Mammary epithelial cell (primary cell): ENCODE measurements around the gene AQP2.

Experiments used
- CTCF ChIP-seq, 2 donors: IDR thresholded peaks in 1 of 2; conservative IDR thresholded peaks in 1 of 2; 2 replicates each; pipeline ENCODE4 v1.5.1; 2011 to 2012; ENCODE audit warnings: inconsistent platforms in 2 of 2, low read length in 2 of 2, mild to moderate bottlenecking in 2 of 2, control low read depth in 1 of 2, low read depth in 1 of 2; ENCODE audit not compliant: insufficient read depth in 1 of 2; ENCODE audit errors: extremely low read depth in 1 of 2
- EZH2 ChIP-seq: IDR thresholded peaks from 2 replicates; pipeline ENCODE4 v1.6.1; 2012; ENCODE audit warnings: low read length, inconsistent platforms, borderline replicate concordance

- TF ChIP-seq CTCF (conservative IDR thresholded peaks at IDR 0.05 in 1 of 2, IDR thresholded peaks at IDR 0.05 in 1 of 2; ENCODE audit: extremely low read depth in 1 of 2, insufficient read depth in 1 of 2, low read depth in 1 of 2, low read length in 2 of 2) = no peak
- TF ChIP-seq EZH2 = no peak
Measured at GRCh38 chr12:49959685-49960473, 9.3 kb downstream of the AQP2 start.
